ENCODE data around the gene TTC34.

Gene TTC34

GRCh38 chr1:2847086-2847985 lies 45.8 kb upstream of the TTC34 start:
- H2AK5ac ChIP-seq (ENCODE audit: low read length, severe bottlenecking): no peak overlapping the region
- H2BK12ac ChIP-seq (ENCODE audit: low read length in 2 of 2): no peak overlapping the region
- H3K23ac ChIP-seq (ENCODE audit: low read length in 2 of 2): no peak overlapping the region
- no peaks in the 10 kb centered on the region for H3K4me1 ChIP-seq (ENCODE audit: control insufficient read depth, insufficient read depth, low read depth, low read length)
- H3K79me1 ChIP-seq (replicated peaks; ENCODE audit: low read length, poor library complexity, severe bottlenecking): no peaks in the 10 kb centered on the region
- H3K14ac ChIP-seq (ENCODE audit: low read length in 2 of 2): no peak overlapping the region
- H3K4ac ChIP-seq (ENCODE audit: low read depth in 1 of 2, low read length in 2 of 2): no peak overlapping the region
- H4K8ac ChIP-seq (ENCODE audit: low read length): no peak overlapping the region
- no peak overlapping the region for H3K9ac ChIP-seq (ENCODE audit: low read length)
- H2BK120ac ChIP-seq (ENCODE audit: low read depth, low read length): no peak overlapping the region
- H3K4me3 ChIP-seq (ENCODE audit: insufficient read depth in 1 of 2, low read depth in 1 of 2, low read length in 2 of 2): no peak overlapping the region
- DNase-seq: no peak
- no peaks in the 10 kb centered on the region for H3K9me3 ChIP-seq (ENCODE audit: control insufficient read depth, low read length)
- H3K27me3 ChIP-seq (ENCODE audit: control insufficient read depth in 1 of 2, insufficient read depth in 1 of 2, low read length in 2 of 2): no peaks in the 10 kb centered on the region
- 70% methylated on average over 23 of the region's 23 CpGs for WGBS
- H3K36me3 ChIP-seq (ENCODE audit: control insufficient read depth in 1 of 2, insufficient read depth in 2 of 2, low read depth in 1 of 2, low read length in 2 of 2): no peaks in the 10 kb centered on the region
- H4K91ac ChIP-seq (ENCODE audit: low read length): no peak overlapping the region
- no peak overlapping the region for H2BK5ac ChIP-seq (ENCODE audit: low read depth, low read length, poor library complexity, severe bottlenecking)
- H2BK15ac ChIP-seq (ENCODE audit: low read depth, poor library complexity, severe bottlenecking): no peak overlapping the region
- no peak overlapping the region for H3K27ac ChIP-seq (ENCODE audit: low read length, poor library complexity, severe bottlenecking)
- H3K4me2 ChIP-seq (ENCODE audit: low read length, poor library complexity, severe bottlenecking): no peak overlapping the region
- no peak overlapping the region for H3K18ac ChIP-seq (ENCODE audit: low read depth in 1 of 2, low read length in 2 of 2)
- H2AFZ ChIP-seq (ENCODE audit: low read depth, low read length): no peak overlapping the region

- Histone ChIP-seq H3K79me1 (replicated peaks; ENCODE audit: low read length, poor library complexity, severe bottlenecking) (no peaks in the 10 kb centered on the region), H3K4me3 (ENCODE audit: insufficient read depth in 1 of 2, low read depth in 1 of 2, low read length in 2 of 2) (no peak overlapping the region), H2BK15ac (ENCODE audit: low read depth, poor library complexity, severe bottlenecking) (no peak overlapping the region), H3K27me3 (ENCODE audit: control insufficient read depth in 1 of 2, insufficient read depth in 1 of 2, low read length in 2 of 2) (no peaks in the 10 kb centered on the region), H3K23ac (ENCODE audit: low read length in 2 of 2) (no peak overlapping the region), H2BK5ac (ENCODE audit: low read depth, low read length, poor library complexity, severe bottlenecking) (no peak overlapping the region), H2BK12ac (ENCODE audit: low read length in 2 of 2) (no peak overlapping the region), H3K18ac (ENCODE audit: low read depth in 1 of 2, low read length in 2 of 2) (no peak overlapping the region), H3K4me2 (ENCODE audit: low read length, poor library complexity, severe bottlenecking) (no peak overlapping the region), H3K4me1 (ENCODE audit: control insufficient read depth, insufficient read depth, low read depth, low read length) (no peaks in the 10 kb centered on the region), H3K9ac (ENCODE audit: low read length) (no peak overlapping the region), H3K4ac (ENCODE audit: low read depth in 1 of 2, low read length in 2 of 2) (no peak overlapping the region), H4K8ac (ENCODE audit: low read length) (no peak overlapping the region), H3K9me3 (ENCODE audit: control insufficient read depth, low read length) (no peaks in the 10 kb centered on the region), H3K27ac (ENCODE audit: low read length, poor library complexity, severe bottlenecking) (no peak overlapping the region), H2AK5ac (ENCODE audit: low read length, severe bottlenecking) (no peak overlapping the region), H2BK120ac (ENCODE audit: low read depth, low read length) (no peak overlapping the region), H3K14ac (ENCODE audit: low read length in 2 of 2) (no peak overlapping the region), H4K91ac (ENCODE audit: low read length) (no peak overlapping the region), H2AFZ (ENCODE audit: low read depth, low read length) (no peak overlapping the region), H3K36me3 (ENCODE audit: control insufficient read depth in 1 of 2, insufficient read depth in 2 of 2, low read depth in 1 of 2, low read length in 2 of 2) (no peaks in the 10 kb centered on the region)
- no peak for DNase-seq
- 64% methylated on average over 5 of the region's 9 CpGs for WGBS
Measured at GRCh38 chr1:2845869-2846268, 44.4 kb upstream of the TTC34 start.

GRCh38 chr1:2840036-2840809 lies 38.7 kb upstream of the TTC34 start:
- no peak overlapping the region for H3K18ac ChIP-seq (ENCODE audit: low read depth in 1 of 2, low read length in 2 of 2)
- no peak overlapping the region for H2BK12ac ChIP-seq (ENCODE audit: low read length in 2 of 2)
- no peak overlapping the region for H4K91ac ChIP-seq (ENCODE audit: low read length)
- H3K14ac ChIP-seq (ENCODE audit: low read length in 2 of 2): no peak overlapping the region
- no peak overlapping the region for H3K4me2 ChIP-seq (ENCODE audit: low read length, poor library complexity, severe bottlenecking)
- WGBS: 73% methylated on average over 16 of the region's 16 CpGs
- H3K36me3 ChIP-seq (ENCODE audit: control insufficient read depth in 1 of 2, insufficient read depth in 2 of 2, low read depth in 1 of 2, low read length in 2 of 2): no peaks in the 10 kb centered on the region
- H2BK120ac ChIP-seq (ENCODE audit: low read depth, low read length): no peak overlapping the region
- no peak overlapping the region for H2BK15ac ChIP-seq (ENCODE audit: low read depth, poor library complexity, severe bottlenecking)
- no peak overlapping the region for H3K4me3 ChIP-seq (ENCODE audit: insufficient read depth in 1 of 2, low read depth in 1 of 2, low read length in 2 of 2)
- H2AK5ac ChIP-seq (ENCODE audit: low read length, severe bottlenecking): no peak overlapping the region
- no peak overlapping the region for H2AFZ ChIP-seq (ENCODE audit: low read depth, low read length)
- no peak overlapping the region for H2BK5ac ChIP-seq (ENCODE audit: low read depth, low read length, poor library complexity, severe bottlenecking)
- H4K8ac ChIP-seq (ENCODE audit: low read length): no peak overlapping the region
- H3K79me1 ChIP-seq (replicated peaks; ENCODE audit: low read length, poor library complexity, severe bottlenecking): no peaks in the 10 kb centered on the region
- no peak overlapping the region for H3K27ac ChIP-seq (ENCODE audit: low read length, poor library complexity, severe bottlenecking)
- no peaks in the 10 kb centered on the region for H3K27me3 ChIP-seq (ENCODE audit: control insufficient read depth in 1 of 2, insufficient read depth in 1 of 2, low read length in 2 of 2)
- no peaks in the 10 kb centered on the region for H3K9me3 ChIP-seq (ENCODE audit: control insufficient read depth, low read length)
- no peak overlapping the region for H3K9ac ChIP-seq (ENCODE audit: low read length)
- DNase-seq: no peak
- no peaks in the 10 kb centered on the region for H3K4me1 ChIP-seq (ENCODE audit: control insufficient read depth, insufficient read depth, low read depth, low read length)
- H3K4ac ChIP-seq (ENCODE audit: low read depth in 1 of 2, low read length in 2 of 2): no peak overlapping the region
- no peak overlapping the region for H3K23ac ChIP-seq (ENCODE audit: low read length in 2 of 2)

GRCh38 chr1:2837823-2838222 lies 36.3 kb upstream of the TTC34 start:
- no peak overlapping the region for H2AFZ ChIP-seq (ENCODE audit: low read depth, low read length)
- no peak overlapping the region for H3K4ac ChIP-seq (ENCODE audit: low read depth in 1 of 2, low read length in 2 of 2)
- no peak overlapping the region for H2BK15ac ChIP-seq (ENCODE audit: low read depth, poor library complexity, severe bottlenecking)
- no peak overlapping the region for H2BK12ac ChIP-seq (ENCODE audit: low read length in 2 of 2)
- no peak overlapping the region for H3K14ac ChIP-seq (ENCODE audit: low read length in 2 of 2)
- H4K8ac ChIP-seq (ENCODE audit: low read length): no peak overlapping the region
- H3K9me3 ChIP-seq (ENCODE audit: control insufficient read depth, low read length): no peaks in the 10 kb centered on the region
- no peak overlapping the region for H3K27ac ChIP-seq (ENCODE audit: low read length, poor library complexity, severe bottlenecking)
- no peak overlapping the region for H2BK5ac ChIP-seq (ENCODE audit: low read depth, low read length, poor library complexity, severe bottlenecking)
- no peaks in the 10 kb centered on the region for H3K36me3 ChIP-seq (ENCODE audit: control insufficient read depth in 1 of 2, insufficient read depth in 2 of 2, low read depth in 1 of 2, low read length in 2 of 2)
- no peaks in the 10 kb centered on the region for H3K79me1 ChIP-seq (replicated peaks; ENCODE audit: low read length, poor library complexity, severe bottlenecking)
- no peak overlapping the region for H3K23ac ChIP-seq (ENCODE audit: low read length in 2 of 2)
- no peak for DNase-seq
- no peak overlapping the region for H2BK120ac ChIP-seq (ENCODE audit: low read depth, low read length)
- H3K27me3 ChIP-seq (ENCODE audit: control insufficient read depth in 1 of 2, insufficient read depth in 1 of 2, low read length in 2 of 2): no peaks in the 10 kb centered on the region
- H3K4me2 ChIP-seq (ENCODE audit: low read length, poor library complexity, severe bottlenecking): no peak overlapping the region
- no peak overlapping the region for H4K91ac ChIP-seq (ENCODE audit: low read length)
- no peak overlapping the region for H3K4me3 ChIP-seq (ENCODE audit: insufficient read depth in 1 of 2, low read depth in 1 of 2, low read length in 2 of 2)
- 77% methylated on average over 12 of the region's 12 CpGs for WGBS
- H3K4me1 ChIP-seq (ENCODE audit: control insufficient read depth, insufficient read depth, low read depth, low read length): no peaks in the 10 kb centered on the region
- no peak overlapping the region for H3K18ac ChIP-seq (ENCODE audit: low read depth in 1 of 2, low read length in 2 of 2)
- H3K9ac ChIP-seq (ENCODE audit: low read length): no peak overlapping the region
- no peak overlapping the region for H2AK5ac ChIP-seq (ENCODE audit: low read length, severe bottlenecking)

All from mesenchymal stem cell (in vitro differentiated cells and primary cell).